Measurements from ENCODE around the gene TP53INP2.

TP53INP2 gene

DNA sequence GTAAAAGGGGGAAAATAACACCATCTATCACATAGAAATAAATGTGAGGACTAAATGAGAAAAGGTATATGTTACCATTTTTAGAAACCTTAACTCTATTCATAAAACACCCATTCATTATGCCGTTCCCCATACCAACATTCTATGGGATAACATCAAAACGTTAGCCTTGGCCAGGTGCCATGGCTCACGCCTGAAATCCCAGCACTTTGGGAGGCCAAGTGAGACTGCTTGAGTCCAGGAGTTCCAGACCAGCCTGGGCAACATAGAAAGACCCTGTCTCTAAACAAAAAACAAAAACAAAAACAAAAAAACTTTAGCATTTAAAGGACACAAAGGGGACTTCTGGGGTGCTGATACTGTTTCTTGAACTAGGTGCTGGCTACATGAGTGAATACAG, 28.6 kb upstream of the TP53INP2 start:
- no peak overlapping the region for H3K4me3 ChIP-seq (ENCODE audit: low read depth in 1 of 2, low read length in 1 of 2)
- H3K27ac ChIP-seq: peak overlapping the region; percentile 88
- H3K9me3 ChIP-seq: no peaks in the 10 kb centered on the region
- peaks cover 3% of the 10 kb centered on the region for H3K36me3 ChIP-seq
- TF ChIP-seq, protein P1, sequence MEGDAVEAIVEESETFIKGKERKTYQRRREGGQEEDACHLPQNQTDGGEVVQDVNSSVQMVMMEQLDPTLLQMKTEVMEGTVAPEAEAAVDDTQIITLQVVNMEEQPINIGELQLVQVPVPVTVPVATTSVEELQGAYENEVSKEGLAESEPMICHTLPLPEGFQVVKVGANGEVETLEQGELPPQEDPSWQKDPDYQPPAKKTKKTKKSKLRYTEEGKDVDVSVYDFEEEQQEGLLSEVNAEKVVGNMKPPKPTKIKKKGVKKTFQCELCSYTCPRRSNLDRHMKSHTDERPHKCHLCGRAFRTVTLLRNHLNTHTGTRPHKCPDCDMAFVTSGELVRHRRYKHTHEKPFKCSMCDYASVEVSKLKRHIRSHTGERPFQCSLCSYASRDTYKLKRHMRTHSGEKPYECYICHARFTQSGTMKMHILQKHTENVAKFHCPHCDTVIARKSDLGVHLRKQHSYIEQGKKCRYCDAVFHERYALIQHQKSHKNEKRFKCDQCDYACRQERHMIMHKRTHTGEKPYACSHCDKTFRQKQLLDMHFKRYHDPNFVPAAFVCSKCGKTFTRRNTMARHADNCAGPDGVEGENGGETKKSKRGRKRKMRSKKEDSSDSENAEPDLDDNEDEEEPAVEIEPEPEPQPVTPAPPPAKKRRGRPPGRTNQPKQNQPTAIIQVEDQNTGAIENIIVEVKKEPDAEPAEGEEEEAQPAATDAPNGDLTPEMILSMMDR (IDR thresholded peaks at IDR 0.05): no peak
- no peaks in the 10 kb centered on the region for H3K27me3 ChIP-seq
- H3K4me1 ChIP-seq (ENCODE audit: control insufficient read depth in 1 of 2, insufficient read depth in 1 of 2, low read depth in 1 of 2, low read length in 1 of 2): peaks cover 46% of the 10 kb centered on the region in 2 experiments

DNA sequence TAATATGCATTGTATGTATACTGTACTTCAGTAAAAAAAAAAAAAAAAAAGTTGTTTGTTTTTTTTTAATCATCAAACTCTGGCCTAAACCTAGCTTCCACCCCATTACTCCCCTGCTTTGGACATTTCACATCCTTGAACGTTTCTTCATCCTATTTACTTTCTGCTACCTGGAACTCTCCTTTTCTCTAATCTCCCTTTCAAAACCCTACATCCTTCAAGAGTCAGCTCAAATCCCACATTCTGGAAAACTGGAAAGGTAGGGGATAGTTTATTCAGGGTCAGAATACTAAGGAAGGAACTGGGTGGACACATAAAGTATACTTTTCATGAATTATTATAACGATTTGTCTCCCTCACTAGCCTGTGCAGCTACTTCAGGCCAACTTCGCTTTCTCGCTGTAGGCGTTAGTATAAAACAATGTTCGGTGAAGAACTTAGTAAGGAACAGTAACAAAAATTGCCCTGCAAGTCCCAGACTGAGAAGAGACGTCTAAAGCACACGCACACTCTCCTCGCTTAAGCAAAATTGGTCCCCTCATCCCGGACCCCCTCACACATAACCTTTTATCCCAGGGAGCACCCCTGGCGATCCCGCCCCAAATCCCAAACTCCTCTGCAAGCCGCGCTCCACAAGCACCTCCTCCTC, 28.0 kb upstream of the TP53INP2 start:
- Histone ChIP-seq H3K4me1 (ENCODE audit: control insufficient read depth in 1 of 2, insufficient read depth in 1 of 2, low read depth in 1 of 2, low read length in 1 of 2) (peaks cover 51 to 52% of the 10 kb centered on the region in 2 experiments), H3K27me3 (no peaks in the 10 kb centered on the region), H3K27ac (peak overlapping the region; percentile 88), H3K4me3 (ENCODE audit: low read depth in 1 of 2, low read length in 1 of 2) (peak overlapping the region; percentile 66 to 85), H3K9me3 (no peaks in the 10 kb centered on the region), H3K36me3 (peaks cover 3% of the 10 kb centered on the region)
- TF ChIP-seq, protein P1 (IDR thresholded peaks at IDR 0.05): no peak

DNA sequence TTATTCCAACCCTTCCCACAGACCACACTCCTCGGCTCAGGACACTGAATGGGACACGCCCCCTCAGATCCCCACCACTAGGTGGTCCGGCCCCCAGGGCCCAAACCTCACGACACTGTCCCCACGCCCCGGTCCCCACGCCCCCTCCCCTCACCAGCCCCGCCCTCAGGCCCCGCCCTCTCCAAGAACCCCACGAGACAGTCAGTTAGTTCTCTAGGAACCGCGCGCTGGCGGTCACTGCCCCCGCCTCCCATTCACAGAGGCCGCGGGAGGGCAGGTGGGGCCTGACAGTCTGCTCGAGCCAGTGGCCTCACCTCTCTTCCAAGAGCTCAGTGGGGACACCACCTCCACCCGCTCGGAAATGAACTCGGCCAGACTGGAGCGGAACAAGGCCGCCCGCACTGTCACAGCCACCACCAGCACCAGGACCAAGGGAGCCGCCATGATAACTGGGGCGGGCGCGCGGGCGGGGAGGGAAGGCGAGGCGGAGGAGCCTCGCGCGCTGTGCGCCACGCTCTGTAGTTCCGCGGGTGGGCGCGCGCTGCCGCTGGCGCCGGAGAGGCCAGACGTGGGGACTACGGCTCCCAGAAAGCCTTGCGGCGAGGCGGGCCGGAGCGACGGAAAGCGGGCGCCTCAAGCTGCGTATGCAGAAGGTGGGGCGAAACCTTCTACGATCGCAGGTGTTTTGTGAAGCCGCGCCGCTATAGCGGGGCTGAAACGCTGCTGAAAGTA, 27.3 kb upstream of the TP53INP2 start, which contains the start of gene PIGU:
Gene PIGU (minus strand): TSS at position 451 of the 732 bp plus-strand sequence. CDS start 7 bp downstream, at position 444.
- H3K27ac ChIP-seq: peak within 1 kb of the TSS; percentile 88
- no peaks in the 10 kb centered on the region for H3K9me3 ChIP-seq
- H3K4me3 ChIP-seq (ENCODE audit: low read depth in 1 of 2, low read length in 1 of 2): peak within 1 kb of the TSS; percentile 66 to 85
- peaks cover 58 to 59% of the 10 kb centered on the region in 2 experiments for H3K4me1 ChIP-seq (ENCODE audit: control insufficient read depth in 1 of 2, insufficient read depth in 1 of 2, low read depth in 1 of 2, low read length in 1 of 2)
- peaks cover 3% of the 10 kb centered on the region for H3K36me3 ChIP-seq
- no peaks in the 10 kb centered on the region for H3K27me3 ChIP-seq
- TF ChIP-seq, protein P1 (IDR thresholded peaks at IDR 0.05): peak; percentile 75

DNA sequence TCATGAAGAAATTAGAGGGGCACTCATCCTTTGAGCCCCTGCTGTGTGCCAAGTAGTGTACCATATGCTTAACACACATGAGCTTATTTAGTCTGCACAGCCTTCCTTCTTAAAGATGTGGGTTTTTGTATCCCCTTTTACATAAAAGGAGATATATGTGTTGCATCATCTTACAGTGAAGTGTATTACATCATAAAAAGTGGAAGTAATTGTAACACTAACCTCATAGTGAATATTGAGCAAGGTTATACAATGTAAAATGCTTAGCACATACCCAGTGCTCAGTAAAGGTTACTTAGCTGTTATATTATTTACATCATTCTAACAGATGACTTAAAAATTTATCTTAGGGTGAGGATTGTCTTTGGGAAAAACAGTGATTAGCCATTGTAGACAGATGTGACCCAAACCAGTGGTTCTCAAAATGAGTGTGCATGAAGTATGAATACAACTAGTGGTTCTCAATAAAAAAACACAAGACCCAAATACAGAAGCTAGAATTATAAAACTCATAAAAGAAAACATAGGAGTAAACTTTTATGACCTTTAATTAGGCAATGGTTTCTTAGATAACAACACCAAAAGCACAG, 23.5 kb upstream of the TP53INP2 start:
- Histone ChIP-seq H3K4me1 (ENCODE audit: control insufficient read depth in 1 of 2, insufficient read depth in 1 of 2, low read depth in 1 of 2, low read length in 1 of 2) (peaks cover 62 to 69% of the 10 kb centered on the region in 2 experiments), H3K27ac (peak overlapping the region; percentile 88)
- TF ChIP-seq, protein P1 (IDR thresholded peaks at IDR 0.05): no peak

DNA sequence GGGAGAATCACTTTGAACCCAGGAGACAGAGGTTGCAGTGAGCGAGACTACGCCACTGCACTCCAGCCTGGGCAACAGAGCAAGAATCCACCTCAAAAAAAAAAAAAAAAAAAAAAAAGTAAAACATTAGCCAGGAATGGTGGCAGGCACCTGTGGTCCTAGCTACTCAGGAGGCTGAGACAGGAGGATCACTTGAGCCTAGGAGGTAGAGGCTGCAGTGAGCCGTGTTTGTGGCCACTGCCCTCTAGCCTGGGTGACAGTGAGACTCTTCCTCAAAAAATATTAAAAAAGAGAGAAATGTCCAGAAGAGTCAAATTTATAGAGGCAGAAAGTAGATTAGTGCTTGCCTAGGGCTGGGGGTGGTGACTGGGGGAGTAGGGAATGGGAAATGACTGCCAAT, 20.5 kb upstream of the TP53INP2 start:
- H3K4me1 ChIP-seq (ENCODE audit: control insufficient read depth in 1 of 2, insufficient read depth in 1 of 2, low read depth in 1 of 2, low read length in 1 of 2): peaks cover 43 to 54% of the 10 kb centered on the region in 2 experiments
- no peak overlapping the region for H3K4me3 ChIP-seq (ENCODE audit: low read depth in 1 of 2, low read length in 1 of 2)
- TF ChIP-seq, protein P1 (IDR thresholded peaks at IDR 0.05): no peak
- H3K27ac ChIP-seq: no peak overlapping the region
- no peaks in the 10 kb centered on the region for H3K27me3 ChIP-seq
- no peaks in the 10 kb centered on the region for H3K9me3 ChIP-seq
- no peaks in the 10 kb centered on the region for H3K36me3 ChIP-seq

More for the DNA sequence above, 23.5 kb upstream of the TP53INP2 start:
- H3K36me3 ChIP-seq: peaks cover 3% of the 10 kb centered on the region
- H3K9me3 ChIP-seq: no peaks in the 10 kb centered on the region
- H3K4me3 ChIP-seq (ENCODE audit: low read depth in 1 of 2, low read length in 1 of 2): peak overlapping the region; percentile 24 to 32
- no peaks in the 10 kb centered on the region for H3K27me3 ChIP-seq
